Hematopoietic multipotent progenitor cell treated with erythropoietin and hydrocortisone succinate and interleukin-3 and kit ligand, for 8 days (in vitro differentiated cells): Measurements from ENCODE around the gene EVA1C.
"Not testable (repeated sequence)": the region's sequence is repeated elsewhere in the genome, so short reads cannot be mapped to it uniquely, and the experiment has no call there.

Experiments
- DNase-seq: peaks from one replicate; pipeline ENCODE4 v3.0.0-alpha.2; 2015

The EVA1C gene

DNA sequence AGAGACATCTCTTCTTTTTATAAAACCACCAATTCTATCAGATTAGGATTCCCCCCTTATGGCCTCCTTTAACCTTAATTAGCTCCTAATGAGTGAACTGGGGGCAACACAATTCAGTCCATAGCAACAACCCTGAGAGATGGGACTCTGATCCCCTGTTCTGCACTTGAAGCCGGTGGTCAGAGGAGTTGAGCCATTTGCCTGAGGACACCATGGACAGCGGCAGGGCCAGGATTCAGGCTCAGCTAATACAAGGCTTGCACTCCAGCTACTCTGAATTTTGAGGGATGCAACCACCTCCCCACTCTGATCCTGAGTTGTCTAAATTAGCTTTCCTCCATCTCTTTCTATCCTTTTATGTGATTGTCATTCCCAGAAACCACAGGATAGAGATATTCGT is 93.3 kb downstream of the EVA1C start:
- DNase-seq: not testable (repeated sequence)

DNA sequence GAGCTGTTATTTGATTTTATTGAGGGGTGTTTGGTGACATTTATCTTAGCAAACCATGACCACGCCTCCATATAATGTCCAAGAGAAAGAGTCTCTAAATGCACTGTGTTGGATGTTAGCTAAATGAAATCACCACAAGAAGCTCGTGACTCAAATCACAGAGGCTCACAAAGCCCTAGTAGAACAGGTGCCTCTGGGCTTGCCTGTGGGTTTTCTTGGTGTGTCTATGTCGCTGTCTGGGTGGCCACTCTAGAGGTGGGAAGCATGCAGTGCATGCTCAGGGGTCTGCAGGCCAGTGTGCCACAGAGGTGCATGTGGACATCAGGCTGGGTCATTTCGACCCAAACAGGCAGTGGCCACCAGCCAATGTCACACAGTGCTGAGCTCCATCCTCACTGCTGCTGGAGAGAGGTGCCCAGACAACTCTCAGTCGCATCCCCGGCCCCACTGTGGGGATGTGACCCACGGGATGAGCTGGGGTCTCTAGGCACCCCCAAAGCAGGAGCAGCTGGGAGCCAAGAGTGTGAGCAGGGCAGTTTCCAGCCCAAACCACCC is 94.0 kb downstream of the EVA1C start:
- not testable (repeated sequence) for DNase-seq

DNA sequence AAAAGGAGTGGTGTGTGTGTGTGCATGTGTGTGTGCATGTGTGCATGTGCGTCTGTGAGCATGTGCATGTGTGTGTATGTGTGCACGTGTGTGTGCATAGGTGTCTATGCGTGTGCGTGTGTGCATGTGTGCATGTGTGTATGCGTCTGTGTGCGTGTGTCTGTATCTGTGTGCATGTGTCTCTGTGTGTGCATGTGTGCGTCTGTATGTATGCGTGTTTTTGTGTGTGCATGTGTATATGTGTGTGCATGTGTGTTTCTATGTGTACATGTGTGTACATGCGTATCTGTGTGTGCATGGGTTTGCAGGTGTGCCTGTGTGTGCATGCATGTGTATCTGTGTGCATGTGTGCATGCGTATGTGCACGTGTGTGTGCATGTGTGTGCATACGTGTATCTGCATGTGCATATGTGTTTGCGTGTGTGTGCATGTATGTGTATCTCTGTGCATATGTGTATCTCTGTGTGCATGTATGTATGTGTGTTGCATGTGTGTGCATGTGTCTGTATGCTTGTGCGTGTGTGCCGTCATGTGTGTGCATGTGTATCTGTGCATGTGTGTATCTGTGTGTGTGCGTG is 94.9 kb downstream of the EVA1C start:
- DNase-seq: no peak

DNA sequence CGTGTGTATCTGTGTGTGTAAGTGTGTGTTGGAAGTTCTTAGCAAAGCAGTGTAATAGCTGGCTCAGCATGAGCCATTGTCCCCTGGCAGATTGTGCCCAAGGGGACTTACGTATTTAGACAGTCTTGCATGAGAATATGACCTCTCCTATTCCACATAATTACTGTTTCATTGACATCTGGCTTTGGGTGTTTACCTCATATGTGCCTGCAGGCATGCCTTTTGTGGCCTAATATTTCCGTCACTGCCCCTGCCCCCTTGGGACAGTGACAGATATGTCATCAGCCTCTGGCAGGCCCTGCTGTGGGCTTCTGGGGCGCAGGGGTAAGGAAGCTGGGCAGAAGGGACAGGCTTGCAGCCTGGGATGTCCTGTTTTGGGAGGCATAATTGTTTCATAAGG is 95.5 kb downstream of the EVA1C start:
- not testable (repeated sequence) for DNase-seq

DNA sequence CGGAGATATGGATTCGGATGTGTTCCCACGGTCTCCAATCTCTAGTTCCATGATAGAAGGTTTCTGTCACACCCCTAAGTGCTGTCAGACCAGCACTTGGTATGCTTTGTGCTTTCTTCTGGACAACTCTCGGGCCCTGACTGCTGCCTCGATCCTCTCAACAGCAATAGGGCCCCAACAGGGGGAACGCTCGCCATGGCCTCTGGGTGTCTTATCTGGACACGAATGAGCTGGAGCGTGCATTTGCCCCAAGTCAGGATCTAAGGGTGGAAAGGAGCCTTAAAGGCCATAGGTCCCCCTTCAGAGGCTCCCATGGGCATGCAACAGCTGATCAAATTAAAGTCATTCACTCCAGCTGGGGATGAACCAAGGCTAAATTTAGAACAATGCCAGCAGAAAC is 96.1 kb downstream of the EVA1C start:
- no peak for DNase-seq

DNA sequence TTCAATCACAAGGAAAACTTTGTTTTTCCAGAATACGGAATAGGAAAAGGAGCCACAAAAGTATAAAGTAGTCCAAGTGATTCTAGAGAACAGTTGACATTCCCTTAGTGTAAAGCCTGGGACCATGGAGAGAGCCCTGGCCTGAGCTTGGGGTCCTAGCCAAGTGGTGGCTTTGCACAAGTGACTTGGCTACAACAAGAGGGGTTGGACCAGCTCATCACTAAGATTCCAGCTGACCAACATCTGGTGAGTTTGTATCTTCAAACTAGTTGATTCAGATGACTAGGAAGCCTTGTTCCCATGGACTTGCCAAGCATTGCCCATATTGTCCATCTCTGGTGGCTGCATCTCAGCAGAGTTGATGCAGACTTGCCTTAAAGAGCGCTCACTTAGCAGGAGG is 96.5 kb downstream of the EVA1C start:
- DNase-seq: not testable (repeated sequence)

DNA sequence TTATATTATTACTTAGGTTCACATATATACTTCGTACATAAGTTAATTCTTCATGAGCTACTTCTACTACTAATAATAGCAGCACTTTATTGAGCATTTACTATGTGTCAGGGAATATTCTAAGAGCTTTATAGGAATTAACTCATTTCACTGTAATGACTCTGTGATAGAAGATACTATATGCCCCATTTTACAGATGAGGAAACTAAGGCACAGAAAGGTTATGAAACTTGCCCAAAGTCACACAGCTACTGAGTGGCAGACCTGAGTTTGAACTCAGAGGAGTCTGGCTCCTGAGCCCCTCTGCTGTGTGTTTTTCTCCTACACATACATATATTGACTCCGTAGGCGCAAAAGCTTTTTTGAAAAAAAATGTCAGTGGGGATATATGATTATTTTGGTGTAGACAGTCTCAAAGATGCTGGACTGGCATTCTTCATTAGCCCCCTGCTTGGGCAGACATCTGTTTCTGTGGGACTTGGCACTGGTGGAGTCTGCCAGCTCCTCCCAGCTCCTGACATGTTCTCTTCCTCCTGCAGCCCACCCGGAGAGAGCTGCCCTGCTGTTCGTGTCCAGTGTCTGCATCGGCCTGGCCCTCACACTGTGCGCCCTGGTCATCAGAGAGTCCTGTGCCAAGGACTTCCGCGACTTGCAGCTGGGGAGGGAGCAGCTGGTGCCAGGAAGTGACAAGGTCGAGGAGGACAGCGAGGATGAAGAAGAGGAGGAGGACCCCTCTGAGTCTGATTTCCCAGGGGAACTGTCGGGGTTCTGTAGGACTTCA is 102.0 kb downstream of the EVA1C start:
- no peak for DNase-seq

DNA sequence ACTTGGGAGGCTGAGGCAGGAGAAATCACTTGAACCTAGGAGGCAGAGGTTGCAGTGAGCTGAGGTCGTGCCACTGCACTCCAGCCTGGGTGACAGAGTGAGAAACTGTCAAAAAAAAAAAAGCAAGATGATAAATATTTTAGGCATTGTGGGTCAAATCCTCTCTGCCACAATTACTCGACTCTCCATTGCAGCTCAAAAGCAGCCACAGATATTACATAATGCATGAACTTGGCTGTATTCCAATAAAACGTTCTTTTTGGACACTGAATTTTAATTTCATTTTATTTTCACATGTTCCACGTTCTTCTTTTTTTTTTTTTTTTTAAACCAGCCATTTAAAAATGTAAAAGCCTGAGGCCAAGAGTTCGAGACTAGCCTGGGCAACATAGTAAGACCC is 103.4 kb downstream of the EVA1C start:
- peak; percentile 66 for DNase-seq

DNA sequence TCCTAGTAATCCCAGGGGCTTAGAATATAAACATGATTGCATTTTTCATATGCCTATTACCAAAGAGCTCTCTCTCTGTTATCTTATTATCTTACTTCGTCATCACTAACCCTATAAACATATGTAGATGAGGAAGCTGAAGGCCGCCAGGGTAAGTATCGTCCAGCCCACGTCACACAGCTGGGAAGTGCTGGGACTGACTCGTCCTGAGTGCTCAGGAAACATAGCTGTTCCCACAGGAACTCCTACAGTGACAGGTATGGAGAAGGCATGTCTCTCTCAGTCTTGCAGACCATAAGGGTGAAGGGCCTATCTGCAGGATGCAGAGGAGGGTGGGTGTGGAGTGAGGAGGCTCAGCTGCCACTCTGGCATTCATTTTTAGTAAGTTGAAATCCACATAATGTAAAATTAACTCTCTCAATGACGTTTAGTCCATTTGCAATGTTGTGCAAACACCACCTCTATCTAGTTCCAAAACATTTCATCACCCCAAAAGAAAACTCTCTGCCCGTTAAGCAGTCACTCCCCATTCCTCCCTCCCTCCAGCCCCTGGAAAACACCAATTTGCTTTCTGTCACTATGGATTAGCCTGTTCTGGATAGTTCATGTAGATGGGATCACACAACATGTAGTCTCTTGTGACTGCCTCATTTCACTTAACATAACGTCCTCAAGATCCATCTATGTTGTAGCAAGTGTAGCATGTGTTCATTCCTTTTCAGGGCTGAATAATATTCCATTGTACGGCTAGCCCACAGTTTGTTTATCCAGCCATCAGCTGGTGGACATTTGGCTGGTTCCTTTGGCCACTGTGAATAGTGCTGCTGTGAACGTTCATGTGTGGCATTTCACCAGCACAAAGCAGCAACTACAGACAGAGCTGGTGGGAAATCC is 104.5 kb downstream of the EVA1C start:
- peak; percentile 59 for DNase-seq

DNA sequence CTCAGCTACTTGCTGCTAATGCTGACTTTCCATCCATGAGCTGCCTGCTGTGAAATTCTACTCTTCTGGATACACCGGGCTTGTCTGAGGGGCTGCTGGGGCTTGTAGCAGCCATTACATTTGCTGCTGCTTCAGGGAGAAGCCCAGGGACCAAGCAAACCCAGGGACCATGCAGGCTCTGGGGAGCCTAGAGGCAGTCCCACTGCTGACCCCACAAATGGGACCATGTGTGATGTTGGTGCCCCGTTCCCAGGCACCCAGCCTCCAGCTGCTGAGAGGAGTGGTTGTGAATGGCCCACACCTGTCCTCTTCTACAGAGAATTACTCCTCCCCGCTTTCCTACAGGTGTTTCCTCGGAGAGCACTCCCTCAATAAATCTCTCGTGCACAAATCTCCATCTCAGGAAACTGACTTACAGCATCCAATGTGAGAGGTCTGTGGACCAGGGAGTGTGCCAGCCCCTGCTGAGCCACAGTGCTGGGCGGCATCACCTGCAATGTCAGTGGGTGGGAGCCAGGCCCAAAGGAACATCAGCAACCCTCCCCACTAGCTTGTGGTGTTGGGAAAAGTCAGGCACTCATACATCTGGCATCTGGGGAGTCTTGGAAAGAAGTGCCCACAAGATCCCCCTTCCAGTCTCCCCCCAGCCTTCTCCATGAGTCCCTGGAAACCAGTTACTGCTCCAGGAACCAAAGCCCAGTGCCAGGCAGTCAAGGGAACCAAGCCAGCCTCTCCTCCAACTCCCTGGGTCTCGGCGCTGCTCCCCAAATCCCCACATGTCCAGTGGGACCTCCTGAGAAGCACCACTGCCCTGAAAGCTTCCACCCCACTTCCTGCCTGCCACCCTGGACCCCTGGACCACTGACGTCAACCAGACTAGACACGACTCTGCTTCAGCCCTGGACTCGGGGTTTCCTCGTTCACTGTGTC is 107.7 kb downstream of the EVA1C start:
- no peak for DNase-seq

DNA sequence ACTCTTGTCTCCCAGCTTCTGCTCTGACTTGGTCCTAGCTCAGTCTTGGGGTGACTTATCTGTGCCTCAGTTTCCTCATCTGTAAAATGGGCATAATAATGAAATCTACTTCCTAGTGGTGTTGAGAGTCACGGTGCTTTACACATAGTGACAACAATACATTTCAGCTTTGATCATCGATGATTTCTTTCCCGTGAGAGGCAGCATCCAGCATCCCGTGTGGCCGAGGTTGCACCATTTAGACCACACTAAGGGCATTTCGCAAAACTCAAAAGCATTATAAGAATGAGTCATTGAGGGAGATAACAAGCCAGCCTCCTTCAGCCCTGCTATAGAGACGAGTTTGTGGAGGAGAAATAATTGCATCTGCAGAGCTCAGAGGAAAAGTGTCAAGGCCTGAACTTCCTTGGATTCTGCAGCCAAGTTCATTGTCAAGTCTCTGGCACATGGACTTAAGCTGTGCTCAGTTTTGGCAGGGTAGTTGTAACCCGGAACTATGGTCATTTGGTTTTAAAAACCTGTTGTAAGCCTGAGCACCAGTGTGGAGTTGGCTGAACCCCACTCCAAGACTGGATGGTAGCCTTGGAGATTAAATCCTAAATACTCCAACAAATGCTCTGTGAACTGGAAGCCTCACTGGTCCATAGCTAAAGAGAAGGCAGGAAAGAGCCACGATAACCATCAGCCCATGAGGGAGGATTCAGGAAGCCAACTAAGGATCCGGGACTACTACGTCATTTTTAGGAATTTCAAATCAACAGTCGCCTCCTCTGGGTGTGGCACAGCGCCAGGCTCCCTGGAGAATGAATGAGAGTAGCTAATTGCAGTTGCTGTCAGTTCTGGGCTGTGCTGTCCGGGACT is 108.6 kb downstream of the EVA1C start:
- DNase-seq: no peak

DNA sequence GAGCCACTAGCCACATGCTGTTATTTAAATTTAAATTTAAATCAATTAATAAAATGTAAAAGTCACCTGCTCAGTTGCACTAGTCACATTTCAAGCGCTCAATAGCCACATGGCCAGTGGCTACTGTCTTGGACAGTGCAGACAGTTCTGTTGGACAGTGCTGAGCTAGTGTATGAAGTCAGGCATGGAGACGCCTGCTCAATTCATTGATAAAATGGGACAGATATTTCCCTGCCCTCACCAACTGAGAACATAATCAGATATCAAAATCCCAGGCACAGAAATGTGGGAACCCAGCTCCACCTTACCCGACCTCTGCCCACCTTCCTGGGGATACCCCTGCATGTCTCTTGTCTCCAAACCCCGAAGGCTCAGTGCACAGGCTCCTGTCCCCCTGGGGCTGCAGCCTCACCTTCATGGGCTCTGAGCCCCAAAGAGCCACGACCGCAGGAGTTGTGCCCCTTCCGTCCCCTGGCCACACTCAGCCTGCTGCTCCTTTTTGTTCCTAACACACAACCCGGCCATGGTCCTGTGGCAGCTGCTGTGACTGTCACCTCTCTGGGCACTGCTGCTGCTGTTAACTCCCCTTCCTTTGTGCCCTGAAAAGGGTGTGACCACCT is 109.3 kb downstream of the EVA1C start:
- no peak for DNase-seq

DNA sequence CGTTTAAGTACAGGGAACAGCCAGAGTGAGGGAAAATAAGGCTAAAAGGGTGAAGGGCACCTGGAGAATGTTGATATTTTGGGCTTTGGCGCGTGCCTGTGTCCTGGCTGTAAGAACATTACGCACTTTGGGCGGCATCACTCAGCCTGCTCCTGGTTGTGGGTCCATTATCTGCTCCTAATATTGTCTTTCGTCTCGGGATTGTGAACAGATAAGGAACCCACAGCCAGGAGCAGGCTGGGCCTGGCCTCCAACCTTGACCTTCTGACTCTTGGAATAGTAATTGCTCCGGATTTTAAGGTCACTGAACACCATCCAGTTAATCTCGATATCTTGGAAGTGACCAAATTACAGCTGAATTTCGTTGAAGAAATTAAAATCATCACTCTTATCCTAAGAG is 111.0 kb downstream of the EVA1C start:
- DNase-seq: no peak

DNA sequence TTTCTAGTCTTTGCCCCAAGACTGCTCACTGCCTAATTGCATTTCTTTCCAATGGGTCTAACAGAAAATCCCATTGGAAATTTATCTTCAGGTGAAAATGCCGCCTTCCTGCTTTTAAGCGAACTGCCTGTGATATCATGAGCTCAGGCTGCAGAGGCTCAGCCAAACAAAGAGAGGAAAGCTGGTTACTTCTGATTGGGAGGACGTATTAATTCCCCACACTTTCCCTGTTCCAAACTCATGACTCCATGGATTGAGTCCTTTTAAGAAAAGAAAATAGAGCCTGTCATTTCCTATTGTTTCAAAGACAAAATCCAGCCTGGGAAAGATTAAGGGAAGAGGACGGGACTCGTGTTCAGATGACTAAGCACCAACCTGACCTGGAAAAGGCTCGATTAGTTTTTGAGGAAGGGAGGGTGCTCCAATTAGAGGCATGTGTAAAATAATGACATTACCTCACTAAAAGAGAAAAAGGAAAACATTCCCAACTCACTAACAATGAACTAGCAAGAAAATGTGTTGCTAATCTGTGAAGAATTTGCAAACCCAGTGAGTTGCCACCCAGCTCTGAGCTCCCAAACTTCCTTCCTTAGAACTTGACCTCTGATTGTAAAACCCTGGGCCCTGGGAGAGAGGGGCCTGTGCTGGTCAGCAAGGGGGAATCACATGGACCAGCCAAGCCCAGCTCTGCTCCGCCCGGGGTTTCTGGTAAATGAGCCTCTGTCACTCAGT is 111.6 kb downstream of the EVA1C start:
- DNase-seq: no peak

DNA sequence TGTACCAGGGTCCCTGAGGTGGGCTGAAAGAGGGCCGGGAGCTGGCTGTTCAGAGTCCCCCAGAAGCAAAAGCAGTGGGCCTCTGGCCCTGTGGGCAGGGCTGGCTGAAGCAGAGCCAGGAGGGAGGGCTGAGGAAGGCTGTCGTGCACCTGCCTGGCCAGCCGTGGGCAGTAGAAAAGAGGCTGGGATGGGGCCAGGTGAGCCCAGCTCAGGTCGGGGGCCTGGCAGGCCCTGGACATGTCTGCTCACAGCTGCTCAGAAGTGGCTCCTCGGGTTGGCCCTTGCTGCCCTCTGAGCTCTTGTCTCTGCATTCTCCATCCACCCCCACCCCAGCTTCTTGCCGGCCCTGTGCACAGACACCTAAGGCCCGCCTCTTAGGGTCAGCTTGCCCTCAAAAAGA is 112.8 kb downstream of the EVA1C start:
- no peak for DNase-seq

DNA sequence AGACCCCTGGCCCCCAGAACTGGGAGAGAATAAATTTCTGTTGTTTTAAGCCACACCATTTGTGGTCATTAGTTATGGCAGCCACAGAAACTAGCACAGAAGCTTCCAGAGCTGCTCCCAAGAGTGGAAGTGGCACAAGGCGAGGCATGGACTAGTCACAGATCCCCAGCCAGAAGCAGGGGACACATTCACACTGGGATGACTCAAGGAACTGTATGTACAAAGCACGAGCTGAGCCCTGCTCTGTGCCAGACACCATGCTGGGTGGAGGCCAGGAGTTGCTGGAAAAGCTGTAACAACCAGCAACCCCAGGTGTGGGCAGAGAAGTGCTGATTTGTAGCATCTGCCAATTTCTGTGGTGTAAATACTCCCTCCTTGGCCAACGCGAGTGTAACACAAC is 117.2 kb downstream of the EVA1C start:
- no peak for DNase-seq

DNA sequence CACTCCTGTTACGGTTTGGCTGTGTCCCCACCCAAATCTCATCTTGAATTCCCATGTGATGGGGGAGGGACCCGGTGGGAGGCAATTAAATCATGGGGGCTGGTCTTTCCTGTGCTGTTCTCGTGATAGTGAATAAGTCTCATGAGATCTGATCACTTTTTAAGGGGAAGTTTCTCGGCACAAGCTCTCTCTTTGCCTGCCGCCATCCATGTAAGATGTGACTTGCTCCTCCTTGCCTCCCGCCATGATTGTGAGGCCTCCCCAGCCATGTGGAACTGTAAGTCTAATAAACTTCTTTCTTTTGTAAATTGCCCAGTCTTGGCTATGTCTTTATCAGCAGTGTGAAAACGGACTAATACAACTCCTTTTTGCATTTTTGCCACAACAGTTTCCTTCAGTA is 118.3 kb downstream of the EVA1C start:
- DNase-seq: not testable (repeated sequence)

DNA sequence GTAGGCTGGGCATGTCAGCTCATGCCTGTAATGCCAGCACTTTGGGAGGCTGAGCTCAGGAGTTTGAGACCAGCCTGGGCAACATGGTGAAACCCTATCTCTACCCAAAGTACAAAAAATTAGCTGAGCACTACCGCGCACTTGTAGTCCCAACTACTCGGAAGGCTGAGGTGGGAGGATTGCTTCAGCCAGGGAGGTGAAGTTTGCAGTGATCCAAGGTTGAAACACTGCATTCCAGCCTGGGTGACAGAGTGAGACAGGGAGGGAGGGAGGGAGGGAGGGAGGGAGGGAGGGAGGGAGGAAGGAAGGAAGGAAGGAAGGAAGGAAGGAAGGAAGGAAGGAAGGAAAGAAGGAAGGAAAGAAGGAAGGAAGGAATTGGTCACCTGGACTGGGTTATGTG is 119.1 kb downstream of the EVA1C start:
- not testable (repeated sequence) for DNase-seq

DNA sequence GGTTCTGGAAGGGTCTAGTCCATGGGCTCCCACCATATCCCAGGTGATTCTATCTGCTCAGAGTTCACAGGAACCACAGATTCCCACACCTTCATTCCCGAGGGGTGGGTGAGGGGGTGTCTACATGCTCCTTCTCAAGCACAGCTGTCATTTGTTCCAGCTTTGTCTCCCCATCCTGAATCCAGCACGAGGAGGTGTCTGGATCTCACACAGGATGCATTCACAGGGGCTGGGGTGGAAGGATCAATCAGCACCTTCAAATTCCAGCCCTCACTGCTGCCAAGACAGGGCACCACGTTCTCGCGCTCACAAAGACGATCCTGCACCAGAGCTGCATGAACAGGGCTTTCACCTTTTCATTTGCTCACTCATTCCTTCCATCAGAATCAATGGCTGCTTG is 120.1 kb downstream of the EVA1C start:
- no peak for DNase-seq

DNA sequence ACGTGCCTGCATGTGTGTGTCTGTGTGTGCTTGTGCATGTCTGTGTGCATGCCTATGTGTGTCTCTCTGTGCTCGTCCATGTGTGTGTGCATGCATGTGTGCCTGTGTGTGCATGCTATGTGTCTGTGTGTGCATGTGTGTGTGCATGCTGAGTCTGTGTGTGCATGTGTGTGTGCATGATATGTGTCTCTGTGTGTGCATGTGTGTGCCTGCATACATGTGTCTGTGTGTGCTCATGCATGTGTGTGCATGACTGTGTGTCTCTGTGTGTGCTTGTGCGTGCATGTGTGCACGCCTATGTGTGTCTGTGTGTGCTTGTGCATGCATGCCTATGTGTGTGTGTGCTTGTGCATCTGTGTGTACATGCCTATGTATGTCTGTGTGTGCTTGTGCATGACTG is 120.5 kb downstream of the EVA1C start:
- no peak for DNase-seq
